Sigmoid colon (tissue), 4 donors: Measurements from ENCODE around the gene ATP12A.

ENCODE experiments used
- CTCF ChIP-seq, 4 experiments: fragments of 450-650 bp in 3 of 4; fragments of 200-600 bp in 1 of 4; IDR thresholded peaks; one replicate each; pipeline ENCODE4 v1.5.1; 2016 to 2019; ENCODE audit warnings: antibody characterized with exemption in 4 of 4, mild to moderate bottlenecking in 3 of 4, moderate library complexity in 2 of 4
- POLR2A ChIP-seq, 2 donors: fragments of 450-650 bp; IDR thresholded peaks; one replicate each; pipeline ENCODE4 v1.6.1; 2016; ENCODE audit warnings: antibody characterized with exemption in 2 of 2, mild to moderate bottlenecking in 2 of 2, moderate library complexity in 2 of 2
- POLR2AphosphoS5 ChIP-seq, 4 donors: sonication (generic); formaldehyde crosslinking; IDR thresholded peaks; one replicate each; pipeline ENCODE4 v1.6.1; 2017; ENCODE audit warnings: antibody characterized with exemption in 4 of 4

DNA sequence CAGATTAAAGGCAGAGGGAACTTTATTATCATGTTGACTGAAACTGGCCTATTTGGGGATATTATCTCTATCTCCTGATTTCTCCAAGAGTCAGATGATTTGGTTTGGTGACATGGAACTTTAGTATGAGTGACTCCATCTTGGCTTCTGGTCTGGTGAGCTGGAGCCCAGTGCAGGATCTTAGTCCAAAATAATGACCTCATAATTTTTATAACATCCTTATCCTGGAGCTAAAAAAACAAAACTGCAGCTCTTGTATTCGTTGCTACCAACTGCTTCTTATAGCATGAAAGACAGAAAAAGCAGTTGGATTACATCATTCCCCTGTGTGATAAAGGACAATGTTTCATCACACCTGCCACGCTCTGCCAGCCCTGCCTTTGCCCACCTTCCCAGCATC, 44.5 kb downstream of the ATP12A start:
- TF ChIP-seq CTCF (IDR thresholded peaks at IDR 0.05) (no peak), POLR2A (IDR thresholded peaks at IDR 0.05) (no peak), POLR2AphosphoS5 (IDR thresholded peaks at IDR 0.05) (no peak)
